Muscle of arm (tissue), 12 donors: ENCODE results near the gene CLIC3. TPM values are rescaled to one million over a fixed set of nuclear protein-coding genes. Genes with fewer than 3 reads are reported as not detected.

Experiments used
- polyA plus RNA-seq, 12 donors: library from polyadenylated mRNA; unstranded; fragments of 120-200 nt; gene quantifications; one replicate each; pipeline ENCODE4 v1.2.1, GENCODE V29; 2013; ENCODE audit not compliant: insufficient read length in 12 of 12

The CLIC3 gene
- polyA plus RNA-seq, 12 donors, result 0.23 to 26.6 (median 0.49) TPM; not detected in 3

Other genes starting within 250 kb of the CLIC3 start
- gene LCN6, start 248.0 kb downstream of the CLIC3 start, polyA plus RNA-seq, result under 1 TPM in 2 of 12 donors, not detected in 10; 0.21 to 0.40 TPM
- 10 to 100 TPM in 1 of 12 donors, 1 to 10 TPM in 8, under 1 TPM in 1, not detected in 2; 0.48 to 10.9 (median 4.1) TPM for gene LCN8, start 238.3 kb downstream of the CLIC3 start, polyA plus RNA-seq
- gene LCN15, start 232.1 kb downstream of the CLIC3 start, polyA plus RNA-seq, result 1 to 10 TPM in 1 of 12 donors, under 1 TPM in 9, not detected in 2; 0.20 to 1.1 (median 0.44) TPM
- 100 to 1,000 TPM in 1 of 12 donors, 10 to 100 TPM in 10, not detected in 1; 26.7 to 128 (median 30.8) TPM for gene TMEM141, start 205.2 kb downstream of the CLIC3 start, polyA plus RNA-seq
- 1 to 10 TPM in 9 of 12 donors, under 1 TPM in 1, not detected in 2; 0.71 to 3.7 (median 2.7) TPM for gene CCDC183, start 200.2 kb downstream of the CLIC3 start, polyA plus RNA-seq
- gene RABL6, start 188.6 kb downstream of the CLIC3 start, polyA plus RNA-seq, result 10 to 100 TPM in 11 of 12 donors, not detected in 1; 40.9 to 81.7 (median 48.7) TPM
- gene AJM1, start 154.1 kb downstream of the CLIC3 start, polyA plus RNA-seq, result 1 to 10 TPM in 10 of 12 donors, under 1 TPM in 1, not detected in 1; 0.93 to 7.0 (median 1.5) TPM
- gene PHPT1, start 147.2 kb downstream of the CLIC3 start, polyA plus RNA-seq, result 100 to 1,000 TPM in 2 of 12 donors, 10 to 100 TPM in 9, not detected in 1; 60.3 to 100 (median 73.7) TPM
- 100 to 1,000 TPM in 1 of 12 donors, 1 to 10 TPM in 10, not detected in 1; 2.7 to 131 (median 3.9) TPM for gene MAMDC4, start 144.2 kb downstream of the CLIC3 start, polyA plus RNA-seq
- gene EDF1, start 130.3 kb downstream of the CLIC3 start, polyA plus RNA-seq, result 100 to 1,000 TPM in 11 of 12 donors, not detected in 1; 262 to 391 (median 299) TPM
- 10 to 100 TPM in 5 of 12 donors, 1 to 10 TPM in 6, not detected in 1; 7.1 to 15.5 (median 9.1) TPM for gene TRAF2, start 110.1 kb downstream of the CLIC3 start, polyA plus RNA-seq
- 10 to 100 TPM in 11 of 12 donors, not detected in 1; 26.2 to 46.7 (median 30.6) TPM for gene FBXW5, start 51.8 kb downstream of the CLIC3 start, polyA plus RNA-seq
- 1 to 10 TPM in 1 of 12 donors, under 1 TPM in 7, not detected in 4; 0.27 to 1.2 (median 0.48) TPM for gene C8G, start 51.3 kb downstream of the CLIC3 start, polyA plus RNA-seq
- 1 to 10 TPM in 5 of 12 donors, under 1 TPM in 4, not detected in 3; 0.23 to 1.4 (median 1.1) TPM for gene LCN12, start 44.3 kb downstream of the CLIC3 start, polyA plus RNA-seq
- gene PTGDS, start 19.1 kb downstream of the CLIC3 start, polyA plus RNA-seq, result 10 to 100 TPM in 6 of 12 donors, 1 to 10 TPM in 4, not detected in 2; 5.3 to 30.3 (median 13.6) TPM
- gene LCNL1, start 13.6 kb downstream of the CLIC3 start, polyA plus RNA-seq, result under 1 TPM in 10 of 12 donors, not detected in 2; 0.19 to 0.74 (median 0.54) TPM
- 10 to 100 TPM in 11 of 12 donors, not detected in 1; 15.5 to 51.6 (median 19.6) TPM for gene PAXX, start 4.1 kb downstream of the CLIC3 start, polyA plus RNA-seq
- gene ABCA2, start 31.7 kb upstream of the CLIC3 start, polyA plus RNA-seq, result 10 to 100 TPM in 11 of 12 donors, not detected in 1; 10.1 to 28.9 (median 13.0) TPM
- gene FUT7, start 35.5 kb upstream of the CLIC3 start, polyA plus RNA-seq, result under 1 TPM in 3 of 12 donors, not detected in 9; 0.05 to 0.45 (median 0.08) TPM
- gene NPDC1, start 49.6 kb upstream of the CLIC3 start, polyA plus RNA-seq, result 10 to 100 TPM in 11 of 12 donors, not detected in 1; 26.6 to 48.0 (median 30.3) TPM
- 10 to 100 TPM in 7 of 12 donors, 1 to 10 TPM in 4, not detected in 1; 8.6 to 21.8 (median 12.8) TPM for gene ENTPD2, start 57.5 kb upstream of the CLIC3 start, polyA plus RNA-seq
- gene SAPCD2, start 74.0 kb upstream of the CLIC3 start, polyA plus RNA-seq, result 1 to 10 TPM in 11 of 12 donors, not detected in 1; 2.0 to 8.0 (median 3.3) TPM
- 1 to 10 TPM in 10 of 12 donors, not detected in 2; 1.4 to 3.8 (median 1.8) TPM for gene UAP1L1, start 80.9 kb upstream of the CLIC3 start, polyA plus RNA-seq
- 10 to 100 TPM in 11 of 12 donors, not detected in 1; 34.2 to 65.1 (median 37.7) TPM for gene MAN1B1, start 90.4 kb upstream of the CLIC3 start, polyA plus RNA-seq
- gene DPP7, start 118.2 kb upstream of the CLIC3 start, polyA plus RNA-seq, result 10 to 100 TPM in 11 of 12 donors, not detected in 1; 16.7 to 86.0 (median 23.7) TPM
- gene GRIN1, start 142.6 kb upstream of the CLIC3 start, polyA plus RNA-seq, result under 1 TPM in 4 of 12 donors, not detected in 8; 0.09 to 0.84 (median 0.14) TPM
- gene LRRC26, start 173.5 kb upstream of the CLIC3 start, polyA plus RNA-seq, result not detected
- gene TMEM210, start 175.5 kb upstream of the CLIC3 start, polyA plus RNA-seq, result not detected
- gene ANAPC2, start 192.0 kb upstream of the CLIC3 start, polyA plus RNA-seq, result 10 to 100 TPM in 11 of 12 donors, not detected in 1; 21.1 to 36.5 (median 30.4) TPM
- 10 to 100 TPM in 11 of 12 donors, not detected in 1; 36.2 to 86.3 (median 45.8) TPM for gene SSNA1, start 192.1 kb upstream of the CLIC3 start, polyA plus RNA-seq
- 10 to 100 TPM in 2 of 12 donors, 1 to 10 TPM in 9, not detected in 1; 4.2 to 10.4 (median 7.9) TPM for gene TPRN, start 204.2 kb upstream of the CLIC3 start, polyA plus RNA-seq
- gene TMEM203, start 209.1 kb upstream of the CLIC3 start, polyA plus RNA-seq, result 10 to 100 TPM in 11 of 12 donors, not detected in 1; 20.7 to 39.2 (median 31.1) TPM
- 10 to 100 TPM in 2 of 12 donors, 1 to 10 TPM in 9, not detected in 1; 4.9 to 13.3 (median 6.9) TPM for gene NDOR1, start 209.1 kb upstream of the CLIC3 start, polyA plus RNA-seq
- 1 to 10 TPM in 10 of 12 donors, not detected in 2; 1.7 to 7.1 (median 2.3) TPM for gene RNF208, start 225.7 kb upstream of the CLIC3 start, polyA plus RNA-seq
- gene CYSRT1, start 228.6 kb upstream of the CLIC3 start, polyA plus RNA-seq, result 1 to 10 TPM in 9 of 12 donors, under 1 TPM in 1, not detected in 2; 0.91 to 3.2 (median 2.1) TPM
- gene RNF224, start 230.9 kb upstream of the CLIC3 start, polyA plus RNA-seq, result 1 to 10 TPM in 7 of 12 donors, under 1 TPM in 3, not detected in 2; 0.66 to 2.9 (median 1.3) TPM
- 1 to 10 TPM in 6 of 12 donors, under 1 TPM in 4, not detected in 2; 0.43 to 1.6 (median 1.0) TPM for gene SLC34A3, start 234.3 kb upstream of the CLIC3 start, polyA plus RNA-seq
- gene TUBB4B, start 244.7 kb upstream of the CLIC3 start, polyA plus RNA-seq, result 100 to 1,000 TPM in 11 of 12 donors, not detected in 1; 121 to 306 (median 157) TPM